SU-DHL-6 (cell line): Measurements from ENCODE around the gene CXCL8.

Experiments used
- H2AFZ ChIP-seq: fragments of 200-600 bp; sonication (generic); 2 replicates; pipeline ENCODE4 v1.6.1; 2014; ENCODE audit warnings: low read depth, mild to moderate bottlenecking, moderate library complexity, mixed read lengths, antibody characterized with exemption, low read length; ENCODE audit not compliant: severe bottlenecking
- H3F3A ChIP-seq: fragments of 200-600 bp; shearing (Covaris generic); 2 replicates; pipeline ENCODE4 v1.6.0; 2016; ENCODE audit warnings: antibody characterized with exemption, mild to moderate bottlenecking; ENCODE audit not compliant: insufficient read depth
- H3K27ac ChIP-seq: fragments of 200-600 bp; sonication (generic); 2 replicates; pipeline ENCODE4 v1.5.1; 2016; ENCODE audit warnings: low read depth, mild to moderate bottlenecking, low read length, moderate library complexity, mixed read lengths
- H3K27me3 ChIP-seq: fragments of 200-600 bp; sonication (generic), shearing (Covaris generic); 2 replicates; pipeline ENCODE4 v1.6.0; 2014; ENCODE audit warnings: mild to moderate bottlenecking, low read length
- H3K36me3 ChIP-seq: fragments of 200-600 bp; sonication (generic); 2 replicates; pipeline ENCODE4 v1.6.1; 2014; ENCODE audit warnings: mild to moderate bottlenecking, low read length, mixed read lengths
- H3K4me2 ChIP-seq: fragments of 300-600, 200-600 bp; shearing (Covaris generic), sonication (generic); 2 replicates; pipeline ENCODE4 v1.6.0; 2014; ENCODE audit warnings: low read length, low read depth, mild to moderate bottlenecking; ENCODE audit not compliant: poor library complexity, severe bottlenecking
- H3K4me3 ChIP-seq: fragments of 200-600 bp; sonication (generic); 2 replicates; pipeline ENCODE4 v1.5.1; 2014; ENCODE audit warnings: antibody characterized with exemption, low read length, mild to moderate bottlenecking, mixed read lengths; ENCODE audit not compliant: insufficient read depth, poor library complexity, severe bottlenecking
- H3K79me2 ChIP-seq: fragments of 200-600 bp; sonication (generic); 2 replicates; pipeline ENCODE4 v1.6.1; 2014; ENCODE audit warnings: mild to moderate bottlenecking, low read length, moderate library complexity; ENCODE audit not compliant: insufficient read depth
- H3K9ac ChIP-seq: fragments of 200-600 bp; sonication (generic); 2 replicates; pipeline ENCODE4 v1.7.0; 2014; ENCODE audit warnings: mild to moderate bottlenecking, low read length
- H3K9me2 ChIP-seq: fragments of 200-600 bp; sonication (generic); replicated peaks from 2 replicates; pipeline ENCODE4 v1.6.1; 2014; ENCODE audit warnings: low read length; ENCODE audit not compliant: insufficient read depth
- H3K9me3 ChIP-seq: fragments of 200-600 bp; sonication (generic); 2 replicates; pipeline ENCODE4 v1.6.1; 2014; ENCODE audit warnings: low read length, mixed read lengths; ENCODE audit not compliant: insufficient read depth
- H4K20me1 ChIP-seq: fragments of 200-600 bp; sonication (generic); 2 replicates; pipeline ENCODE4 v1.6.1; 2014; ENCODE audit warnings: low read depth, mild to moderate bottlenecking, antibody characterized with exemption, low read length, moderate library complexity, mixed read lengths
- EZH2phosphoT487 ChIP-seq: fragments of 200-600 bp; sonication (generic), shearing (Covaris generic); conservative IDR thresholded peaks from 2 replicates; pipeline ENCODE4 v1.6.1; 2018; ENCODE audit warnings: mild to moderate bottlenecking, antibody characterized with exemption, low read length, moderate library complexity, mixed read lengths
- TF ChIP-seq, protein P1 (sequence below): fragments of 200-600 bp; sonication (generic); IDR thresholded peaks from one replicate; pipeline ENCODE4 v1.5.1; 2017; ENCODE audit warnings: antibody characterized with exemption, mild to moderate bottlenecking, low read length, moderate library complexity; ENCODE audit not compliant: insufficient read depth, poor library complexity, severe bottlenecking

CXCL8 gene

GRCh38 chr4:73723023-73723422 is 17.3 kb upstream of the CXCL8 start:
- no peaks in the 10 kb centered on the region for H3K9me2 ChIP-seq
- H3F3A ChIP-seq, result no peaks in the 10 kb centered on the region
- no peak overlapping the region for H3K27ac ChIP-seq

DNA sequence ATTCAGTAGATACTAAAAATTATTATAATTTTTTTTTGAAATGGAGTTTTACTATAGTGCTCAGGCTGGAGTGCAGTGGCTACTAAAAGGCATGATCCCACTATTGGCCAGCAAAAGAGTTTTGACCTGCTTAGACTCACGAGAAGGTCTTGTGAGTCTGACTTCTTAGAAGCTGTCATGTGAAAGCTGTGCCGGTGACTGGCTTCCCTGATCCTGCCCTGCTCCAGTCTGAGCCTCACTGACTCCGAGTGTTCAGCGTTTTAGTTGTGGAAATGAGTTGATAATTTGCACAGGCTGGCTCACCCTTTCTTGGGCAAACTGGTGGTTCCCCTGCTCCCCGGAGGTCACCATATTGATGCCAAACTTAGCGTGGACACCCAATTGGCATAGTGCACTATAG is 16.4 kb upstream of the CXCL8 start:
- no peaks in the 10 kb centered on the region for H3K79me2 ChIP-seq
- no peak for TF ChIP-seq EZH2phosphoT487
- TF ChIP-seq, protein P1, sequence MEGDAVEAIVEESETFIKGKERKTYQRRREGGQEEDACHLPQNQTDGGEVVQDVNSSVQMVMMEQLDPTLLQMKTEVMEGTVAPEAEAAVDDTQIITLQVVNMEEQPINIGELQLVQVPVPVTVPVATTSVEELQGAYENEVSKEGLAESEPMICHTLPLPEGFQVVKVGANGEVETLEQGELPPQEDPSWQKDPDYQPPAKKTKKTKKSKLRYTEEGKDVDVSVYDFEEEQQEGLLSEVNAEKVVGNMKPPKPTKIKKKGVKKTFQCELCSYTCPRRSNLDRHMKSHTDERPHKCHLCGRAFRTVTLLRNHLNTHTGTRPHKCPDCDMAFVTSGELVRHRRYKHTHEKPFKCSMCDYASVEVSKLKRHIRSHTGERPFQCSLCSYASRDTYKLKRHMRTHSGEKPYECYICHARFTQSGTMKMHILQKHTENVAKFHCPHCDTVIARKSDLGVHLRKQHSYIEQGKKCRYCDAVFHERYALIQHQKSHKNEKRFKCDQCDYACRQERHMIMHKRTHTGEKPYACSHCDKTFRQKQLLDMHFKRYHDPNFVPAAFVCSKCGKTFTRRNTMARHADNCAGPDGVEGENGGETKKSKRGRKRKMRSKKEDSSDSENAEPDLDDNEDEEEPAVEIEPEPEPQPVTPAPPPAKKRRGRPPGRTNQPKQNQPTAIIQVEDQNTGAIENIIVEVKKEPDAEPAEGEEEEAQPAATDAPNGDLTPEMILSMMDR, result no peak
- no peak overlapping the region for H2AFZ ChIP-seq
- H3K9me2 ChIP-seq, result no peaks in the 10 kb centered on the region
- no peaks in the 10 kb centered on the region for H3F3A ChIP-seq
- H4K20me1 ChIP-seq, result no peaks in the 10 kb centered on the region
- H3K27ac ChIP-seq, result no peak overlapping the region
- no peaks in the 10 kb centered on the region for H3K36me3 ChIP-seq
- H3K4me2 ChIP-seq, result no peak overlapping the region
- H3K4me3 ChIP-seq, result no peak overlapping the region
- H3K27me3 ChIP-seq, result no peaks in the 10 kb centered on the region
- H3K9ac ChIP-seq, result no peak overlapping the region
- H3K9me3 ChIP-seq, result no peaks in the 10 kb centered on the region

More at GRCh38 chr4:73723023-73723422, 17.3 kb upstream of the CXCL8 start:
- TF ChIP-seq, protein P1, result no peak
- TF ChIP-seq EZH2phosphoT487, result no peak
- Histone ChIP-seq H3K36me3 (no peaks in the 10 kb centered on the region), H3K4me2 (no peak overlapping the region), H3K27me3 (no peaks in the 10 kb centered on the region), H3K9ac (no peak overlapping the region), H4K20me1 (no peaks in the 10 kb centered on the region), H3K4me3 (no peak overlapping the region), H2AFZ (no peak overlapping the region), H3K9me3 (no peaks in the 10 kb centered on the region), H3K79me2 (no peaks in the 10 kb centered on the region)

GRCh38 chr4:73725510-73725909 is 14.9 kb upstream of the CXCL8 start:
- no peaks in the 10 kb centered on the region for H3K36me3 ChIP-seq
- H3K27ac ChIP-seq, result no peak overlapping the region
- no peak overlapping the region for H2AFZ ChIP-seq
- H3K9ac ChIP-seq, result no peak overlapping the region
- H3K9me3 ChIP-seq, result no peaks in the 10 kb centered on the region
- no peaks in the 10 kb centered on the region for H3F3A ChIP-seq
- H3K27me3 ChIP-seq, result no peaks in the 10 kb centered on the region
- no peak overlapping the region for H3K4me2 ChIP-seq
- no peaks in the 10 kb centered on the region for H3K9me2 ChIP-seq
- no peaks in the 10 kb centered on the region for H4K20me1 ChIP-seq
- no peak overlapping the region for H3K4me3 ChIP-seq
- TF ChIP-seq, protein P1, result no peak
- TF ChIP-seq EZH2phosphoT487, result no peak
- H3K79me2 ChIP-seq, result no peaks in the 10 kb centered on the region

GRCh38 chr4:73725985-73726384 is 14.4 kb upstream of the CXCL8 start:
- Histone ChIP-seq H3K9me2 (no peaks in the 10 kb centered on the region), H3K27ac (no peak overlapping the region), H3K9ac (no peak overlapping the region)

More at GRCh38 chr4:73725985-73726384, 14.4 kb upstream of the CXCL8 start:
- Histone ChIP-seq H3K9me3 (no peaks in the 10 kb centered on the region), H3K36me3 (no peaks in the 10 kb centered on the region), H3K4me3 (no peak overlapping the region), H3K4me2 (no peak overlapping the region), H2AFZ (no peak overlapping the region), H3K79me2 (no peaks in the 10 kb centered on the region), H3K27me3 (no peaks in the 10 kb centered on the region), H4K20me1 (no peaks in the 10 kb centered on the region), H3F3A (no peaks in the 10 kb centered on the region)
- TF ChIP-seq EZH2phosphoT487, result no peak
- TF ChIP-seq, protein P1, result no peak
